Glomerular visceral epithelial cell (primary cell): ENCODE measurements around the gene PLEKHG3.

Experiments
- DNase-seq: peaks from one replicate; pipeline ENCODE4 v3.0.0-alpha.2; 2016; ENCODE audit errors: extremely low spot score

The PLEKHG3 gene

GRCh38 chr14:64784006-64784405 lies 79.8 kb downstream of the PLEKHG3 start:
- no peak for DNase-seq

- peak; percentile 11 for DNase-seq
Observed at GRCh38 chr14:64786296-64787149, 82.3 kb downstream of the PLEKHG3 start.

- DNase-seq: no peak
Observed at GRCh38 chr14:64787619-64788018, 83.4 kb downstream of the PLEKHG3 start.

DNA sequence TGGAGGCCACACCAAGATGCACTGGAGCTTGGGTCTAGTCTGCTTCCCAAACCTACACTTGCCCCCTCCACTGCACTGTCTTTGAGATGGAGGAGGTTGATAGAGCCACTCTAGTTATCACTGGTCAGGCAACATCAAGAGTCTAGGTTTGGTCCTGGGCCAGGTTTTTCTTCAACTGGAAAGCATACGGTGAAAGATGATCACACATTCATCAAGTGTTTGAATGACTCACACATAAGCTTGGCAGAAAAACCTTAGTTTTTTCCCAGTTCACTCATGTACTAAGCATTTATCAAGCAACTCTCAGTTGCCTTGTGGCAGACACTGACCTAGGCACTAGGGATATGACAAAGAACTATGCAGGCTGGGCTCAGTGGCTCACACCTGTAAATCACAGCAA lies 84.5 kb downstream of the PLEKHG3 start:
- peak; percentile 79 for DNase-seq

DNA sequence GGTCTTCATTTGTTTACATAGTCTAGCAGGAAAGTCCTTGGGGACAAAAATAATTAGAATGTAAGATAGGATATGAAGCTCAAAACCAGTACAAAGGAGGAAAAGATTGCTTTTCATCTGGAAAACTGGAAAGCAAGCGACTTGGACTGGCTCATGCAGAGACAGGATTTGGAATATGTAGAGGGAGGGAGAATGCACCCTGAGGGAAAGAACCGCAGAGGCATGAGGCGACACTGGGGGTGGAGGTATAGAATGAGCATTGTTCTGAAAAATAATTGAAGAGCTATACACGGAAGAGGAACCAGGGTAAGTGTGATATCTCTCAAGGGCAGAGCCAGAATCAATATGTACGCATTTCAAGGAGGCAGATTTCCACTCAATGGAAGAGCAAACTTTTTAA lies 85.5 kb downstream of the PLEKHG3 start:
- DNase-seq: no peak

DNA sequence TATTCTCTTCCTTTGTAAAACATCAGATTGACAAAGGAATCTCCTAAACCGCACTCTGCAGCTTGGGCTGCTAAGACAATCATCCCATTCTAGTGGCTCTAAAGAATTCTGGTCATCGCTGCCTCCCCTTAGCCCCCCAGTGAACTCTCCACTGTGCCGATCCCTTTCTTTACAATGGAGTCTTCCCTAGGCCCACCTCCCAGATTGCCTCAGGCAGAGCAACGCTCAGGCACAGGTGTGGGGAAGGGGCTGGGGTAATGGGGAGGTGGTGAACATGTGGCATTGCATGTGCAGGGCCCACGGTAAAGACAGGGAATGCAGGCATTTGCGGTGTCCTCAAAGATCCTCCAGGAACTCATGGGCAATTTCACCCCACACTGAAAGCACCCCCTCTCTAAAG lies 86.3 kb downstream of the PLEKHG3 start:
- no peak for DNase-seq

GRCh38 chr14:64792231-64792630 lies 88.0 kb downstream of the PLEKHG3 start:
- DNase-seq: no peak

- DNase-seq: no peak
Observed at GRCh38 chr14:64792871-64793560, 88.8 kb downstream of the PLEKHG3 start.

DNA sequence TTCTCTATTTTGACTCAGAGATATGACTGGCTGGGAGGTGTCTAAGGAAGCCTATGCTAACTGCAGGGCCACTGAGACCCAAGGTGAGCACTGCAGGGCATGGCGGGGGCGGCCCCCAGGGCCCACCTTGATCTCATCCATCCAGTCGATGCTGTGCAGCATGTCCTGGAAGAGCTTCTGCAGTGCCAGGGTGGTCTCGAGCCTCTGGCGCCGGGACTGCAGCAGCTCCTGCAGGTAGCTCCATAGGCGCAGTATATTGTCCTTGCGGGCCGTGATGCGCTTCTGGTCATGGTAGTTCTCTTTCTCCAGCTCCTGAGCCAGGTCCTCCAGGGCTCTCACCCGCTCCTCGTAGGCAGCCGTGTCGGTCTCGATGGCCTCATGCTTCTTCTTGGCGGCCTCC lies 91.0 kb downstream of the PLEKHG3 start:
- no peak for DNase-seq

DNA sequence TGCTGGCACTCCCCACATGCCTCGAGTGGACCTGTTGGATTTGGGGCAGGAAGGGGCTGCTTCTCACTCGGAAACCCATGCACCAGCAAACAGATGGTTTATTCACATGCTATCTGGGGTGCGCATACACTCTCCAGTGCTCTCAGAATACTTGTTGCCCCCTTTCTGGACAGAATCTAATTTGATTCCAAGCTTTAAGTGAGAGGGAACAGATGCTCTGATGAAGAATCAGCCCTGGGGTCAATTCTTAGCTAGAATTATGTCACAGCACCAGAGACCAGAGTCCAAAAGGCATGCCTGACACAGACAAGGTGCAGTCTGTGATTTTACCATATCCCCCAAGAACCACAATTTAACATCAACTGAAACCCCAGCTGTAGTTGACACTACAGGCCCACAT lies 91.7 kb downstream of the PLEKHG3 start:
- DNase-seq: no peak

DNA sequence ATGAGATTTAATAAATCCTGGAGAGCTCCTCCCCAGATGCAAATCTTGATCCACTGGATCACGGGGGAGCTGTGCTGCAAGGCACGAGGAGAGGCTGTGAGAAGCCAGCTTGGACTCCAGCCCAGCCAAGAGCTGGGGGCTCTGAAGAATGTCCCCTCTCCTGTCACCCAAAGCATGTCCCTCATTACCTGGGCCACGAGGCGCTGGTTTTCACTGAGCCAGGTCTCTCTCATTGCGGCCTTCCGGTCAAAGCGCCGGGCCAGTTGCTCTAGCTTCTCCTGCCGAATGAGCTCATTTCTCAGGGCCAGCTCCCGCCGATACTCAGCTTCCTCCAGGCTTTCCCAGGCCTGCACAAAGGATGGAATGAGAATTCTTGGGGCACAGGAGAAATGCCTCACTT lies 92.1 kb downstream of the PLEKHG3 start:
- no peak for DNase-seq

DNA sequence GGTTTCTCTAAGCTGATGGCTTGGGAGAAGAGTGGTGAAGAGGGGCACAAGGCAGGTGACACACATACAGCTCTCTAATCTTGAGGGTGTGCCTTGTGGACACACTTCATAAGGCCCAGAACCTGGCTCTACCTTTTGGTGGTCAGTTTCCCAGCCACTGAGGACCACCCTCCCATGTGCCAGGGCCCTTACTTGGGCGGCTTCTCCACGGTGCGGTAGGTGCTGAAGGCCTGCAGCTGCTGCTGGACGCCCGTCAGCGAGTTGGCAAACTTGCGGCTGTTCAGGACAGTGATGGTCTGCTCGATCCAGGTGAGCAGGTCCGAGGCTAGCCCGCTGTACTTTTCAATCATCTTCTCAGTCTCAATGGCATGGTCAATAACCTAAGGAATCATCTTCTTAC lies 95.3 kb downstream of the PLEKHG3 start:
- DNase-seq: no peak
